ENCODE measurements around the gene SIM2.

SIM2 gene

DNA sequence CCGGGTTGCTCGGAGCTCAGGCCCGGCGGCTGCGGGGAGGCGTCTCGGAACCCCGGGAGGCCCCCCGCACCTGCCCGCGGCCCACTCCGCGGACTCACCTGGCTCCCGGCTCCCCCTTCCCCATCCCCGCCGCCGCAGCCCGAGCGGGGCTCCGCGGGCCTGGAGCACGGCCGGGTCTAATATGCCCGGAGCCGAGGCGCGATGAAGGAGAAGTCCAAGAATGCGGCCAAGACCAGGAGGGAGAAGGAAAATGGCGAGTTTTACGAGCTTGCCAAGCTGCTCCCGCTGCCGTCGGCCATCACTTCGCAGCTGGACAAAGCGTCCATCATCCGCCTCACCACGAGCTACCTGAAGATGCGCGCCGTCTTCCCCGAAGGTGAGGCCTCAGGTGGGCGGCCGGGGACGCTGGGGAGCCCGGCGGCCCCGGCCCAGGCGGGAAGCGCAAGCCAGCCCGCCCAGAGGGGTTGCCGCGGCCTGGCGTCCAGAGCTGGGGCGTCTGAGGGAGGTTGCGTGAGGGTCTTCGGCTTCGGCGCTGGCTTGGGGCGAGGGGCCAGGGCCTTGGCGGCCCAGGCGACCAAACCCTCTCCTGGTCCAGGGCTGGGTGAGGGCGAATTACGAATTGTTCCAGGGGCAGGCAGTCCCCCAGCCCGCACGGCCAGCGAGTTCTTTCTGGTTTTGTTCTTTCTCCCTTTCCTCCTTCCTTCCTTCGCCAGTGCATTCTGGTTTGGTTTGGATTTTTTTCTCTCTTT lies 805 bp downstream of the SIM2 start:
- DNase-seq (ENCODE audit: low read depth), result no peak

DNA sequence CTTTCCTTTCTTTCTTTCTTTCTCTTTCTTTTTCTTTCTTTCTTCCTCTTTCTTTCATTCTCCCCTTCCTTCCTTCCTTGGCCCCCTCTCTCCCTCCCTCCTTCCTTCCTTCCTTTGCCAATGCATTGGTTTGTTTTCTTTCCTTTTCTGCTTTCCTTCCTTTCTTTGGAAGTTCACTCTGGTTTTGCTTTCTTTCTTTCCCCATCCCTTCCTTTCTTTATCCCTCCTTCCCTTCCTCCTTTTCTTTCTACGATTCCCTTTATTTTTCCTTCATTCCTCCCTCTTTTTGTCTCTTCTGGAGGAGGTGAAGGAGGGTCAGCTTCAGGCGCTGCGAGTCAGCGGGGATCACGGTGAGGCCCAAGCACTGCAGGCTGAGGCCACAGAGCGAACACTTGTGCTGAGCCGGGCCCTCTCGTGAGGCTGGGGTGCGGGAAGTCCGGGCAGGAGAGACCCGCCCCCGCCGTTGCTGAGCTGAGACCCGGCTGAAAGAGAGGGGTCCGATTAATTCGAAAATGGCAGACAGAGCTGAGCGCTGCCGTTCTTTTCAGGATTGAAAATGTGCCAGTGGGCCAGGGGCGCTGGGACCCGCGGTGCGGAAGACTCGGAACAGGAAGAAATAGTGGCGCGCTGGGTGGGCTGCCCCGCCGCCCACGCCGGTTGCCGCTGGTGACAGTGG lies 1.5 kb downstream of the SIM2 start:
- DNase-seq (ENCODE audit: low read depth), result no peak

DNA sequence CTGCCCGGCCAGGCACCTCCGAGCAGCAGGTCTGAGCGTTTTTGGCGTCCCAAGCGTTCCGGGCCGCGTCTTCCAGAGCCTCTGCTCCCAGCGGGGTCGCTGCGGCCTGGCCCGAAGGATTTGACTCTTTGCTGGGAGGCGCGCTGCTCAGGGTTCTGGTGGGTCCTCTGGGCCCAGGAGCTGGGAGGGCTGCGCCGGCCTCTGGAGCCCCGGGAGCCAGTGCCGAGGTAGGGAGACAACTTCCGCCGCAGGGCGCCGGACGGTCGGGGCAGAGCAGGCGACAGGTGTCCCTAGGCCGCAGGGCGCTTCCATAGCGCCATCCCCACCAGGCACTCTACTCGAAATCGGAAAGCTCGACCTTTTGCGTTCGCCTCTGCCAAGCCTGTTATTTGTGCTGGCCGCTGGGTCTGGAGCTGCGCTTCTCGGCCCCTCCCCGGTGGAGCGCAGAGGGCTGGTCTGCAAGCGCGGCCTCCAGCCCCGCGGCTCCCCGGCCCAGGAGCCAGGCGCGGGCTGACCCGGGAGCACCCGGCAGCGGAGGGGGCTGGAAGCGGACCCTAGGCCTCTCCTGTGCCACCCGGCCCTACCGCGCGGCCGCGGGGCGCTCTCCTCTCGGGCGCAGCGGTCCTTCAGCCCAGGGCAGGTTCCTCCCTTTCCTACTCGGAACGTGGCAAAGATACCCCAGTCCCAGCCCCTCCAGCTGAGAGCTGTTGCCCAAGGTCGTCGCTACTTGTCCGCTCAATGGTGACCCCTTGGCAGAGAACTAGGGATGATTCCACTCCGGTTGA lies 2.2 kb downstream of the SIM2 start:
- DNase-seq (ENCODE audit: low read depth), result no peak

DNA sequence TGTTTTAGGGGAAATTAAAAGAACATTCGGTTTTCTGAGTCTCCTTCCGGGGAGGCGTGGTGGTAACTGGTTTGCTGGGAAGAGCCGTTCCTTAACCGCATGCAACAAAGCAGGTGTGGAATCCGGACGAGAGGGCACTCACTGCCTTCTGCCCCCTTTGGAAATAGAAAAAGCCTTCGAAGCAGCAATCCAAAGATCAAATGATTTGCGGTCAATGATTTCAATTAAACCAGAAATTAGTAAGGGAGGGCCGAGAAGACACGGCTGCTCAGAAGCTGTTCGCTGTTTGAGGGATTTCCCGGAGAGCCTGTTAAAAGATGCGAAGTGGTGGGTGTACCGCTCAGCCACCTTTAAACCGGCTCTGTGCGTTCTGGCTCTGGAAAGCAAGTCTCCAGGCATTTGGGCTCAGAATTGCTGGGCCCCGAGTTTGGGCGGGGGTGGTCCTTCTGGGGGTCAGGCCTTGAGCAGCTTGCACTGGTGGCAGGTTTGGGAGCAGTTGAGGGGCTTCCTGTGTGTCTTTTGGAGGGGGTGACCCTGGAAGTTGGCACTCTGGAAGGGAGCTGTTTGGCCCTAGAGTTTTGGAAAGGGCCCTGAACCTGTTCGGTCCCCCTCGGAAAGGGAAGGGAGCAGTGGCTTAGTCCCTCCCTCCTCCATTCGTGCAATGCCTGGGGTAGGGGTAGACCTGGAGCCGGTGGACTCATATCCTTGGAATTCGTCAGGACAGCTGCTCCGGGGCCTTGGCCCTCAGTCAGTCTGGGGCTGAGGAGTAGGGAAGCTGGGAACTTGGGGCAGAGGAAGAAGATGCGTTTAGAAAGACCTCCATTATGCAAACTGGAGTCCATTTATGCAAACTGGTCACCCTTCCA lies 3.1 kb downstream of the SIM2 start:
- no peak for DNase-seq (ENCODE audit: low read depth)

DNA sequence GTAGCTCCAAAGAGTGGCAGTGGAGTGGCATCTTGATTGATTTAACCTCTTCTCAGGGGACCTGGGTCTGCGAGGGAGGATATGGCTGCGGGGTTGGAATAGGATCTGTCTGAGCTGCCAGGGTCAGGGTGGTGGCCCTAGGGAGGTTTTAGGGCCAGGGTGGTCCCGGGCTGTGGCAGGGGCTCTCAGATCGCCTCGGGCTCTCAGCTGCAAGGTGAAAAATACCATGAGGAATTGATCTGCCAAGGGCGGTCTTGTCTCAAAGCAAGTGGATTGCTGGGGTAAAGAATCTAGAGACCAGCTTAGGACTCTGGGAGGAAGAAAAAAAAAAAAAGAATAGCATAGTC lies 3.7 kb downstream of the SIM2 start:
- no peak for DNase-seq (ENCODE audit: low read depth)

DNA sequence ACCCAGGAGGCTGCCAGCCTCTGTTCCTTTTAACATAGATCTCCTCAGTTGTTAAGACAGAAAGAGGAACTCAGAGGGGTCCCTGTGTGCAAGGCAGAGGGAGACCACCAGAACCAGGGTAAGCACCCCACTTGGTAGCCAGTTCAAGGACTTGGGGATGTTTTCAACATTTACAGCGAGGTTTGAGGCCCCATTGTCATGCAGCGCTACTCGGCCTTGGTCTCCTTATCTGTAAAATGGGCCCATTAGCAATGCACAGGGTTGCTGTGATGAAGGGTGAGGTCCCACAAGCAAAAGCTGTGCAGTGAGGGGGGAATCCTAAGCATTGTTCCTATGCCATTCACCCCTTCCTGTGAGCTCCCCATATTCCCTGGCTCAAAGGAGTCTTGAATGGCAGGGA lies 4.2 kb downstream of the SIM2 start:
- DNase-seq (ENCODE audit: low read depth), result no peak

DNA sequence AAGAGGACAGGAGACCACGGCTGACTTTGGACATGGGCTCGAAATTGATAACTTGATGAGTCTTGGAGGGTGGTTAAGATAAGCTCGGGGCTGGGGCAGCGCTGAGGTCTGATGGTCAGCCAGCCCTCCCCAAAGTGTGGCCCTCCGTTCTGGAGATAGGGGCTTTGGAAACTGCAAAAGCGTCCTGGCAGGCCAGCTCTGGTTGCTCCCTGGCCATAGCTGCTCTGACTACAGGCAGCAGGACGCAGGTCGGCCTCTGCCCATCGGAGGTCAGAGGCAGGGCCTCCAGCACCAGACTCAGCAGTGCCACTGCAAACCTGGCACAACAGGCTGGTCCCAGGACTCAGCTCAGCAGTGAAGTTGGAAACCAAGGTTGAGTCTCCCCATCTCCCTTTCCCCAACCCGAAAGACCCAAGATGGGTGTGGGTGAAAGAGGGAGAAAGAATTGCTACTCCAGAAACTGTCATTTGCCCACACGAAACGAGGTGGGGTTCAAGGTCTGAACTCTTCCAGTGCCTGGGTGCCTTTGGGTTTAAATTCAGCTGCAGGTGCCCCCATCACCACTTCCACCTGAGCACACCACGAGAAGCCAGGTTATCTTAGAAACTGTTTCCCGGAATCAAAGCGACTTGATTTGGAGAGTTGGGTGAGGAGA lies 4.8 kb downstream of the SIM2 start:
- no peak for DNase-seq (ENCODE audit: low read depth)

DNA sequence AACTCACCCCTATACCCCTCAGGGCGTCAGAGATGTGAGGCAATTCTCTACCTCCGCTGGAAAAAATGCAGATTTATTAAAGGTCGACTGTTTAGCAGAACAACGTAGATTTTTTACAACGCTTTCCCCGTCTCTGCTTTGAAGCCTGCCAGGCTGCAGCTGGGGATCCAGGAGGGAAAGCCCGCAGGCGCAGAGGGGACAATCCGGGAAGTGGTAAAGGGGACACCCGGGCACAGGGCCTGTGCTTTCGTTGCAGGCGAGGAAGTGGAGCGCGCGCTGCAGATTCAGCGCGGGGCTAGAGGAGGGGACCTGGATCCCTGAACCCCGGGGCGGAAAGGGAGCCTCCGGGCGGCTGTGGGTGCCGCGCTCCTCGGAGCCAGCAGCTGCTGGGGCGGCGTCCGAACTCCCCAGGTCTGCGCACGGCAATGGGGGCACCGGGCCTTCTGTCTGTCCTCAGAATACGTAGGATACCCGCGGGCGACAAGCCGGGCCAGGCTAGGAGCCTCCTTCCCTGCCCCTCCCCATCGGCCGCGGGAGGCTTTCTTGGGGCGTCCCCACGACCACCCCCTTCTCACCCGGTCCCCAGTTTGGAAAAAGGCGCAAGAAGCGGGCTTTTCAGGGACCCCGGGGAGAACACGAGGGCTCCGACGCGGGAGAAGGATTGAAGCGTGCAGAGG lies 5.5 kb downstream of the SIM2 start:
- no peak for DNase-seq (ENCODE audit: low read depth)

DNA sequence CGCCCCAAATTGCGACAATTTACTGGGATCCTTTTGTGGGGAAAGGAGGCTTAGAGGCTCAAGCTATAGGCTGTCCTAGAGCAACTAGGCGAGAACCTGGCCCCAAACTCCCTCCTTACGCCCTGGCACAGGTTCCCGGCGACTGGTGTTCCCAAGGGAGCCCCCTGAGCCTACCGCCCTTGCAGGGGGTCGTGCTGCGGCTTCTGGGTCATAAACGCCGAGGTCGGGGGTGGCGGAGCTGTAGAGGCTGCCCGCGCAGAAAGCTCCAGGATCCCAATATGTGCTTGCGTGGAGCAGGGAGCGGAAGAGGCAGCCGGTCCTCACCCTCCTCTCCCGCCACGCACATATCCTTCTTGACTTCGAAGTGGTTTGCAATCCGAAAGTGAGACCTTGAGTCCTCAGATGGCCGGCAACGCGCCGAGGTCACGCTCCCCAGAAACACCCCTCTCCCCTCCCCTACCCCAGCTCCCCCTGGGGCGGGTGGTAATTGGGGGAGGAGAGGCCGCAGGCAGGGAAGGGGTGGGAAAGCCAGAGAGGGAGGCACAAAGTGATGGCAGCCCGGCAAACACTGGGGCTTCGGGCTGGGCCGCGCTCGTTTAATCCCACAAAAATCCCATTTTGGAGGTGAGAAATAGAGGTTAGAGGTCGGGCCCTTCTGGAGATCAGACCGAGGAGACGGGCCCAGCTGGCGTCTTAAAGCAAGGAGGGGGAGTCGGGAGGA lies 6.2 kb downstream of the SIM2 start:
- no peak for DNase-seq (ENCODE audit: low read depth)

DNA sequence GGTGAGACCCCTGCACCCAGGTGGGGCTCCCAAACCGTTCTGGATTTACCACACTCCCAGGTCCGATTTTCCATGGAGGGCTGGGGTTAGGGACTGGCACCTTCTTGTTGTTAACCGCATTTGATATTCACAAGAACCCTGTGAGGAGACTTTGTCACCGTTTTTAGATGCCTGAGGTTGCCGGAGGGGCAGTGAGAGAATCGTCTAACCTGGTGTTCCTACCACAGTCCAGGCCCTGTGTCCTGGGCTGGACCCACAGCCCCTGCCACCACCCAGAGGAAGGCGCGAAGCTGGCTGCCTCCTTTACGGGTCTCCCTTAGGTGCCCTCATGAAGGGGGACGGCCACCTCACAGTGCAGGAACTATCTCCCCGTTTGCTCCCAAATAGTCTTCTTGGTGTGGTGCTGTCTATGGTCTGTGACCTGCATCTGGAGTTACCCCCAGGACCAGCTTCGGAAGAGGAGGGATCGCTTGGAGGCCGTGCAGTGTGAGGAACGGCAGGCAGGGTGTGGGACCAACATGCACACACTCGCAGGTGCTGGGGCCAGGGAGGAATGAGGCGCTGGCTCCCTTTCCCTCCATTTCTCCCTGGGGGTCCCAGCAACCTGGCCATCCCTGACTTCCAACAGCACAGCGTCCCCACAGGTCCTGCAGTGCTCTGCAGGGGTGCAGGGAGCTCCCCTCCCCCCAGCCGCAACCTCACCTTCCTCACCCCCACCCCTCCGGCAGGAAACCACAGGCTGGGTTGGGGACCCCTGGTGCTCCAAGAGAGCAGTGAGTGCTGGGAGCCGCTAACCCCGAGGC lies 7.0 kb downstream of the SIM2 start:
- no peak for DNase-seq (ENCODE audit: low read depth)

DNA sequence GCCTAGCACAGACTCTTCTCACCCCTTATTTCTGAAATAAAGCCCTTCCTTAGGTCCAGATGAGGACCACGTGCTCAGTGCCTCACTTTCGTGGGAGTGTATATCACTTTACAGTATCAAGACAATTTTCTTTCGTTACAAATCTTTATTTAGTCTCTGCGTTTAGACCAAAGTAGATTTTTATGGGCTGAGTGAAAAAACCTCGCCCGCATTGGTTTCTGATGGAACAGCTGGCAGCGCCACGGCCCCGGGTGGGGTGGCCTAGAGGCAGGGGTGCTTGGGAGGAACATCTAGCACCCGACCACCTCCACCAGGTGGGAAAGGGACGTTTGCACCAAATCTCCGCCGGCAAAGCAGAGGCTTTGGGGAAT lies 7.6 kb downstream of the SIM2 start:
- no peak for DNase-seq (ENCODE audit: low read depth)

DNA sequence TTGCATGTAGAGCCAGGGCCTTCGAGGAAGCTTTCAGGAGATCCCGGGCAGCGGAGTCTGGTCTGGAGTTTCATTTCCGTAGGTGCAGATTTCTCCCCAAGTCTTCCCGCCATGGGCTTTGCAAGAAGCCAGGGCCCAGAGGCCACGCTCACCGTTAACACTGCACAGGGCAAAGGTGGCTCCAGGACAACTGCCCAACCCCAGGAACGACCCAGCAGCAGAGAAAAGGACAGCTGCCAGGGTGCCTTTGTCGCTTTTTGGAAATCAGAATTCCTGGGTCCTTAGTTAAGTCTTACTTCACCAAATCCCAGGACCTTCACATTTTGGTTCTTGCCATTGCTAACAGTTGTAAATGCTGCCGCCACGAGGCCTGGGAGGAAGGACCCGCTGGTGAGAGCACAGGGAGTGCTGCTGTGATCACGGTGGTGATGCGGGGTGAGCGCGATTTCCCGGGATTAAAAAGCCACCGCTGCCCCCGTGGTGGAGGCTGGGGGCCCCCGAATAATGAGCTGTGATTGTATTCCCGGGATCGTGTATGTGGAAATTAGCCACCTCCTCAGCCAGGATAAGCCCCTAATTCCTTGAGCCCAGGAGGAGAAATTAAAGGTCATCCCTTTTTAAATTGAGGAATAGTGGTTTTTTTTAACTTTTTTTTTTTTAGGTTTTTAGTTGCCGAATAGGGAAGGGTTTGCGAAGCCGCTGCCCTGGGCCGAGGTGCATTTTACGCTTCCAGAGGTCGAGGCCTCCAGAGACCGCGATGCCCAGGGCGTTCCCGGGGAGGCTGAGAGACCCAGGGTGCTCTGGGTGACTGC lies 8.2 kb downstream of the SIM2 start:
- DNase-seq (ENCODE audit: low read depth), result no peak

DNA sequence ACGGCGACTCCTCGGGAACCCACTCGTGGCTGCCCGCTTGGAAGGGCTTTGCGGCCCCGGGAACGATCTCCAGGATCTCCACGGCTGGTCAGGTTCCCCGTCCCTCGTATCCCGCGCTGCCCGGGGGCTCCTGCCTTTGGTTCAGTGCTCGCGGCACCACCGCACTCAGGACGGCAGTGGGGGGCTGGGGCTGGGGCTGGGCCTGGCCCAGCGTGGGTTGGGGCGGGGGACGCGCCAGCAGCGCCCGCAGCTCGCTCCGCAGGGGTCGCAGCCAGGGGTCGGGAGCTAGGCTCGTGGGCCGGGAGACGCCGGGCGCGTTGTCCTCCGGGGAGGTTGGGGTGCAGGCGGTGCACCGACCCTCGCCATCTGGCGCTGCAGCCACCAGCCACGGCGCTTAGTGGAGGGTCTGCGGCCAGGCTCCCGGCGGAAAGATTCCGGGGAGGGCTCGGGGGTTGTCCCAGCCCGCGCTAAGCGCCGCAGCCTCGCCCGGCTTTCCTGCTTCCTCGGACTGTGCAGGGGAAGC lies 8.9 kb downstream of the SIM2 start:
- DNase-seq (ENCODE audit: low read depth), result no peak

DNA sequence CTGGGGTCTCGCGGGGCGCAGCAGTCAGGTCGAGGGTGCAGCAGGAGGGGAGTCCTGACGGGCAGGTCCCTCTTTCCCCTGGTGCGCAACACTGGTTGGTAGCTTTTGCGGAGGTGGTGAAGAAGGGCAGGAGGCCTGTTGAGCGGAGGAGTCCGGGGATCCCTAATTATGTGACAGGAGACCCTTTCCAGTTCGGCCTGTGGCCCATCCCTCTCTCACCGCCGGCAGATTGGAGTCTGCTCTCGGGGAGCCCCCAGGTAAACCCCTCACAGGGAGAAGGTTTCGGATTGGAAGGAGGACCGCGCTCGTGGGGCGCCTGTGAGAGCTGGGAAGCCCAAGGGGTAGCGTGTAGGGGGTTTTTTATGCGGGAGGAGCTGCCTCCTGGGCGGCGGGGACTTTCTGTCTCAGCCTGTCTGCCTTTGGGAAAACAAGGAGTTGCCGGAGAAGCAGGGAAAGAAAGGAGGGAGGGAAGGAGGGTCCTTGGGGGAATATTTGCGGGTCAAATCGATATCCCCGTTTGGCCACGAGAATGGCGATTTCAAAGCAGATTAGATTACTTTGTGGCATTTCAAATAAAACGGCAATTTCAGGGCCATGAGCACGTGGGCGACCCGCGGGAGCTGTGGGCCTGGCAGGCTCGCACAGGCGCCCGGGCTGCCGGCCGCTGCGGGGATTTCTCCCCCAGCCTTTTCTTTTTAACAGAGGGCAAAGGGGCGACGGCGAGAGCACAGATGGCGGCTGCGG lies 9.5 kb downstream of the SIM2 start:
- DNase-seq (ENCODE audit: low read depth), result no peak

DNA sequence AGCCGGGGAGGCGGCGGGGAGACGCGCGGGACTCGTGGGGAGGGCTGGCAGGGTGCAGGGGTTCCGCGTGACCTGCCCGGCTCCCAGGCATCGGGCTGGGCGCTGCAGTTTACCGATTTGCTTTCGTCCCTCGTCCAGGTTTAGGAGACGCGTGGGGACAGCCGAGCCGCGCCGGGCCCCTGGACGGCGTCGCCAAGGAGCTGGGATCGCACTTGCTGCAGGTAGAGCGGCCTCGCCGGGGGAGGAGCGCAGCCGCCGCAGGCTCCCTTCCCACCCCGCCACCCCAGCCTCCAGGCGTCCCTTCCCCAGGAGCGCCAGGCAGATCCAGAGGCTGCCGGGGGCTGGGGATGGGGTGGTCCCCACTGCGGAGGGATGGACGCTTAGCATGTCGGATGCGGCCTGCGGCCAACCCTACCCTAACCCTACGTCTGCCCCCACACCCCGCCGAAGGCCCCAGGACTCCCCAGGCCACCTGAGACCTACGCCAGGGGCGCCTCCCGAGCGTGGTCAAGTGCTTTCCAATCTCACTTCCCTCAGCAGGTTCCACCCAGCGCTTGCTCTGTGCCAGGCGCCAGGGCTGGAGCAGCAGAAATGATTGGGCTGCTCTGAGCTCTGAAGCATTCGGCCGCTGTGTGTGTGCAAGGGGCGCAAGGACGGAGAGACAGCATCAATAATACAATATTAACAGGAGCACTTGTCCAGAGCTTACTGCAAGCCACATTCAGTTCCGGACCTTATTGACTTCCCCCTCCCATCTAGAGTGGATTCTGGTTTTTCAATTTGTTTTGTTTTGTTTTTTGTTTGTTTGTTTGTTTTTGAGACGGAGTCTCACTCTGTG lies 10.3 kb downstream of the SIM2 start:
- no peak for DNase-seq (ENCODE audit: low read depth)

DNA sequence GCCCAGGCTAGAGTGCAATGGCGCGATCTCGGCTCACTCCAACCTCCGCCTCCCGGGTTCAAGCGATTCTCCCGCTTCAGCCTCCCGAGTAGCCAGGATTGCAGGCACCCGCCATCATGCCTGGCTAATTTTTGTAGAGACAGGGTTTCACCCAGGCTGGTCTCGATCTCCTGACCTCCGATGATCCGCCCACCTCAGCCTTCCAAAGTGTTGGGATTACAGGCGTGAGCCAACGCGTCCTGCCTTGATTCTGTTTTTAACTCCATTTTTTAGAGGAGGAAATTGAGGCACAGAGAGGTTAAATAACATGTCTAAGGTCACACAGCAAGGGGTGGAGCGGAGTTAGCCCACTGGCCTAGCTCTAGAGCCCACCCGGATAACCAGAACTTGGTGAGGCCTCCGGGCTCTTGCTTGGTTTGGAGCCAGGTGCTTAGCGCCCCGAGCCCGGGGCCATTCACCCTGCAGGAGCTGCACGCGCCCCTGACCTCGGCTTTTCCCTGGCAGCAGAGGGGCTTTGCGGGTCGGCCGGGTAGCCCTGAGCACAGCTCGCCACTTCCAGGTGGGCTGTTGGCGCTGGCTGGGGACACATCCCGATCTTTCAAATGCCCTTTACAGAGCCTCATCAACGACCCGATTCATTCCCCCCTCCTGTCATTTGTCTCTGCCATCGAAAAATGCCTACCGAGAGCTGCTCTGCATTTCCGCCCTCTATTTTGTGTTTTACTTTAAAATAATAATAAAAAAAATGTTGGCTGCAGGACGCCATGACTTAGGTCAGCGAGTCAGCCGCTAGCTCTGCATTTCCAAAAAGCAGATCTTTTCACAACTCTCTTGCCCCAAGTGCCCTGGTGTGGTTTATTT lies 11.2 kb downstream of the SIM2 start:
- no peak for DNase-seq (ENCODE audit: low read depth)
